ENCODE results near the gene TGFA.

GRCh38 chr2:70527447-70528080, 26.1 kb downstream of the TGFA start:
- no peak for TF ChIP-seq CTCF (optimal IDR thresholded peaks at IDR 0.05 in 1 of 3, IDR thresholded peaks at IDR 0.05 in 1 of 3, conservative IDR thresholded peaks at IDR 0.05 in 1 of 3; ENCODE audit: extremely low read depth in 1 of 3, insufficient read depth in 2 of 3, low read length in 3 of 3)
- TF ChIP-seq EZH2 (IDR thresholded peaks at IDR 0.05; ENCODE audit: low read length), result no peak
